HG02588 (cell line): ENCODE results near the gene QSER1.
A peak's percentile ranks its signal among the peaks of the same experiment; 100 is the strongest.
"Not testable (repeated sequence)": the region's sequence is repeated elsewhere in the genome, so short reads cannot be mapped to it uniquely, and the experiment has no call there.

ENCODE experiments used
- ATAC-seq: cut with Tn5 transposase; IDR thresholded peaks from one replicate; pipeline ENCODE4 v1.9.1; 2021; ENCODE audit warnings: mild to moderate bottlenecking, moderate library complexity; ENCODE audit not compliant: unreplicated experiment

The QSER1 gene

DNA sequence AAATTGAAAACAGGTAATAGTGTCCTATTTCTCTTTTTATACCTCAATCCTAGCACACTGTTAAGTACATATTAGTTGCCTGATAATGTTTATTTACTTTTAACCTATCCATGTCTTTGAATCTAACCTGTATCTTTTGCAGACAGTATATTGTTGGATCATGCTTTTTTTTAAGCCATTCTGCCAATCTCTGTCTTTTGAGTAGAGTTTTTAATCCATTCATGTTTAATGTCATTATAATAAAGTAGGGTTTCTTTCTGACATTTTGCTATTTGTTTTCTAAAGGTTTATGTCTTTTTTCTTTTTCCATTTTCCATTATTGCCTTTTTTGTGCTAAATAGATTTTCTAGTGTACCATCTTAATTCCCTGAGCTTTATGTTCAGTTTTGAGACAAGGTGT lies 99.3 kb downstream of the QSER1 start:
- no peak for ATAC-seq

DNA sequence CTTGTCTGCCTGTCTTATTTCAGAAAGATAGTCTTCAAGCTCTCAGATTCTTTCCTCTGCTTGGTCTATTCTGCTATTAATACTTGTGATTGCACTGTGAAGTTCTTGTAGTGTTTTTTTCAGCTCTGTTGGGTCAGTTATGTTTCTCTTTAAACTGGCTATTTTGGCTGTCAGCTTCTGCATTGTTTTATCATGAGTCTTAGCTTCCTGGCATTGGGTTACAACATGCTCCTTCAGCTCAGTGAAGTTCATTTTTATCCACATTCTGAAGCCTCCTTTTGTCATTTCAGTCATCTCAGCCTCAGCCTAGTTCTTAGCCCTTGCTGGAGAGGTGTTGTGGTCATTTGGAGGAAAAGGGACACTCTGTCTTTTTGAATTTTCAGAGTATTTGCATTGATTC lies 107.6 kb downstream of the QSER1 start:
- no peak for ATAC-seq

DNA sequence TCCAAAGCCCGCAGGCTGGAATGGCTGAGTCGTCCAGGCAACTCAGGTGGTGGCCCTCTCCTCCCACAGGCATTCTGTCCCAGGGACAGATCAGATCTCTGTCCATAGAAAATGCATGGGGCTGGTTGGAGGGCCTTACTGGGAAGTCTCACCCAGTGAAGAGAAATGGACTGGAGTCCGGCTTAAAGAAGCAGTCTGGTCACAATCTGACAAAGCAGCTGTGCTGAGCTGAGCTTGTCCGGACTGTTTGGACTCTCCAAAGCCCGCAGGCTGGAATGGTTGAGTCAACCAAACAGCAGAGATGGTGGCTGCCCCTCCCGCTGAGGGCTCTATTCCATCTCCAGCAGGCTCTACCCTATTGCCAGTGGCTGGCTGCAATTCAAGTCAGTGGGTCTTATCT lies 108.7 kb downstream of the QSER1 start:
- ATAC-seq, result no peak

DNA sequence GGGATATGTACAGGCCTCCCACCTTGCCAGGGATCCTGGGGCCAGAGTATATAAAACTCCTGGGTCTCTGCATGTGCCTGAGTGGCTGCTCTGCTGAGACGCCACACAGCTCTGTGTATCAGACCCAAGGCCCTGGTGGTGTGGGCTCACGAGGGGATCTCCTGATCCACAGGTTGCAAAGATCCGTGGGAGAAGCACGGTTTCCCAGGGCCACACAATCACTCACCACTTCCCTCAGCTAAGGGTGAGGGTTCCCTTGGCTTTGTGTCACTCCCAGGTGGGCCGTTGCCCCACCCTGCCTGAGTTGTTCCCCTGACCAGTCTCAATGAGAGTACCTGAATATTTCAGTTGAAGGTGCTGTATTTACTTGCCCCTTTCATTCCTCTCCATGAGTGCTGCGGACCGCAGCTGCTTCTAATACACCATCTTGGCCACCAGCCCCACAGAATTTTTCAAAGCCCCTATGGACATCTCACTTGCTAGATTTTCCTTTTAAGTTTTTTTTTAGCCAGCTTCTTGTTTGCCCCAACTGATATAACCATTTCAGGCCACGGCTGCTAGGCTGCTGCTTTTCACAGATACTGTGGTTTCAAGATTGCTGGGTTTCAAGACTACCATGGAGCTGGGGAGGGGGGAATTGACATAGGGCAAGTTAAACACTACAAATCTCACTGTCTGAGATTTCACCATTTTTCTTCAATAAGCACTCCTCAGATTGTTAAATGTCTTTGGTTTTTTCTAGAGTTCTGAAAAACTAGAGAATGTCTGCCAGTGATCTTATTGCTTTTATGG lies 109.3 kb downstream of the QSER1 start:
- ATAC-seq, result no peak

DNA sequence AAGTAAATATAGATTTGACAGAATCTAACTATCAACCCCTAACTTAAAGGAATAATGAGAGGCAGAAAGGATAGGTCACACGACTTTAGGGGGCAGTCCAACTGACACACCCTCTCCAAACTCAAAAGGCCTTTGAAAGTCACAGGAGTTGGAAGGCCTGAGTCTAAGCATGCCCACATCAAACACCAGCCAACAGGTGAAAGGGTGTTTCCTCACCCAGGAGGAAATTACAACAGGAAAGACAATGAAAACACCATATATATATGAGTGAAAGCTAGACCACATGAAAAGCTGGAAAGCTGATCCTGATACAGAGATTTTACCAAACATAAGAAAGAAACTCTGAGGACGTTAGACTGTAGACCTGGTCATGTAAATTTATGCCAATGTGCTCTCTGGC lies 112.6 kb downstream of the QSER1 start:
- no peak for ATAC-seq

DNA sequence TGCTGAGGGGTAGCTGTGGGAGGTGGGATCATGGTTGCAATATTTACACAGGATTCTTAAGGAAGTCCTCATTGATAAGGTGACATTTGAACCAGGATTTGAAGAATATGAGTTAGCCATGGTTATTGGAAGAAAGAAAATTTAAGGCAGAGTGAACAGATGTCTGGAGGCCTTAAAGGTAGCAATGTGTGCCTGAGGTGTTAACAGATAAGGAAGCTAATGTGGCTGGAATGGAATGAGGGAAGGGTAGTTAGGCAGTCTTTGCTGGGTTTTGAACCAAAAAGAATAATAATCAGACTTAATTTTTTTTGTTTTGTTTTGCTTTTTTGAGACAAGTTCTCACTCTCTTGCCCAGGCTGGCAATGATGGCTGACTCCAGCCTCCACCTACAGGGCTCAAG lies 113.4 kb downstream of the QSER1 start:
- ATAC-seq, result no peak

DNA sequence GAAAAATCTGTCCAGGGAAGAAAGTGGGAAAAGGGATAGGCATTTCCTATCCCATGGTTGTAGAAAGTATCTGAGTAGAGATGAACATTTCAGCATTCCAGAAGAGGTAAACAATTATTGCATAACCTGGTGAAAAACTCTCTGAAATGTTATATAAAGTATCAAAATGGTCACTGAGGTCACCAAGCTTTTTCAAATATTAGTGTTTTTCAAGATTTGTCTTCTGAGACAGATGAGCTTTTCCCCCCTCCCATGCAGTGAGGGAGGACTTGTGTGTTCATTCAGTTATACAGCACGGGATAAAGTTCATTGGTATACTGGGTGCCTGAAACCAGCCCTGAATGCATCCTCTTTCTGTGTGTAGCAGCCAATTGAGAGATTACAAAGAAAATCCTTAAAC lies 121.1 kb downstream of the QSER1 start:
- no peak for ATAC-seq

DNA sequence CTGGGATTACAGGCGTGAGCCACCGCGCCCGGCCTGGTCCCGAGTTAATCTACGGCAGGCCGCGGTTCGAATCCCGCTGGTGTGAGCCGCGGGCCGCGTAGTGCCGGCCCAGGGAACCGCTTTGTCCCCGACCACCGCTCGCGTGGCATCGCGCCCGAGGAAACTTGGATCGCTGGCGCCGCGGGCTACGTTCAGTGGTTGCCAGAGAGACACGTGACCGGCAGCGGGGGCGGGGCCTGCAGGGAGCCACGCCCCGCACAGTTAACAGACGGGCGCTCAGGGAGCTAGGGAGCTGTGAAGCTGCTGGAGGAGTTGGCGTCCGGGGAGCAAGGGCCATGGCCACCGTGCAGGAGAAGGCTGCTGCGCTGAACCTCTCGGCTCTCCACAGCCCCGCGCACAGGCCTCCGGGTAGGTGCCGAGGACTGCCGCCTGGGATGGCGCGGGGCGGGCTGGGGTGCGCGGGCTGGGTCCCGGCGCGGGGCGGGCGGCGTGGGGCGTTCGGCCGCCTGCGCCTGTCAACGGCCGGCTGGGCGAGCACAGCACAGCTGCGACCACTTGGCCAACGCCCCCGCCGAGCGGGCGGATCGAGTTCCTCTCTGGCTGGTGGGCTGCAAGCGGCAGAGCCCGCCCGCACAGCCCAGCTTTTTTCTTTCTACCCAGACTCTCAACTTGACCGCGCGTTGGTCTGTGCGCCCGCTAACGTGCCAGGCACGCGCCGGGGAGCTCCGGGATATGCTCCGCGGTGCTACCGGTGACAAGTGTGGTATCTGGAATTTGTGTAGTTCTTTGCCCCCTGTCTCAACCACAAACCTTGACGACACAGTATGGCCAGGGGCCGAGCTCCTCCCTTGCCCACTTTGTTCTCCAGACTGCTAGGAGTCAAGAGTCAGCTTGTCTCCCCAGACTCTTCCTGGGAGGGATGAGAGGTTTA lies 123.3 kb downstream of the QSER1 start, which contains the start of gene DEPDC7:
TSS of gene DEPDC7 (plus strand) at position 258 of the 931 bp plus-strand sequence. CDS start at position 336, 78 bp downstream.
- peak; percentile 80 for ATAC-seq

DNA sequence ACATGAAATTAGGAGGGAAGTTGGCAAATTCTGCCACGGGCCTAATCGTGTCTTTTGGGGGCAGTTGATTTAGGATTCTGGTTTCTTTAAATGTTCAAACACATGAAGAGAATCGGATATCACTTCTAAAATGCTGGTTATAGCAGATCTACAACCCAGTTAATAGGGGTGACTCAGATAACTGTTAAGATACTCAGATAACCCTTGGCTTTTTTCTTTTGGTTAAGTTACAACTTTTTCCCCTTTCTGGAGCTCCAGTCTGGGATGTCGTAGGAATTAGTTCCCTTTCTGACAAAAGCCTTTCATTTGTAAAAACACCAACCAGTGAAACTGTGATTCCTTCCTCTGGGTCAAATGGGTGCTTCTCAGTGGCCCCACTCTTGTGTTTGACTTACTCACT lies 124.0 kb downstream of the QSER1 start:
- no peak for ATAC-seq

DNA sequence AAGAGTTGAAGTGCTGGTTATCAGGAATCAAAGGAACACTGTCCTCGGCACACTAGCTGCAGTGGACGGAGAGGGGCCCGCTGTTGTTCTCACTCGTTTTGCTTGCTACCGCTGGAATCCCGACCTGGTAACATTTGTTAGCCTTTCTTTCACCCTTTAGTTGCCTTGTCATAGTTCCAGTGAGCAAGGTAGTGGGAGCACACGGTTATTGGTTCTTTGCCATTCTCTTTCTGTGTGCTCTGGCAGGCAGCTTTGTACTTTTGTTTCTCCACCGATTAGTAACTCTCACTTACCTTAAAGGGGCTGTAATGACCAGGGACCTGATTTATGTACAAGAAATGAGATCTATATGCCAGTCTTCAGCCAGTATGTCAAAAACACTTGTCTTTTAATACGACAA lies 124.9 kb downstream of the QSER1 start:
- no peak for ATAC-seq

DNA sequence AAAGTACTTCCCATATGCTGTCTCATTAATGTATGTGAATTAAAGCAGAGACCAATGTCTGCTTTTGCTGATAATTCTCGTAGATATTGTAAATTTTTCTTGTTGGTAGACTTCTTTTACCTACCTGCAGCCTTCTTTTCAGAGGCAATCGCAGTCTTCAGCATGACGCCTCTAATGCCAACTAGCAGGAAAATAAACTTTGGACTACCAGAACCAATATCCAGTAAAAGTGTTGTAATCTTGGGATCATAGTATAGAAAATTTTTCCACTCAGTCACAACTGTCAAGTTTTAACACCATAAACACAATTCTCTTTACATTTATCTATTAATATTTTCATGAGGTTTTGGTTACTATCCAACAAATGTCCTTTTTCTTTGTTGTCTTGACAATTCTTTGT lies 125.4 kb downstream of the QSER1 start:
- ATAC-seq, result no peak

DNA sequence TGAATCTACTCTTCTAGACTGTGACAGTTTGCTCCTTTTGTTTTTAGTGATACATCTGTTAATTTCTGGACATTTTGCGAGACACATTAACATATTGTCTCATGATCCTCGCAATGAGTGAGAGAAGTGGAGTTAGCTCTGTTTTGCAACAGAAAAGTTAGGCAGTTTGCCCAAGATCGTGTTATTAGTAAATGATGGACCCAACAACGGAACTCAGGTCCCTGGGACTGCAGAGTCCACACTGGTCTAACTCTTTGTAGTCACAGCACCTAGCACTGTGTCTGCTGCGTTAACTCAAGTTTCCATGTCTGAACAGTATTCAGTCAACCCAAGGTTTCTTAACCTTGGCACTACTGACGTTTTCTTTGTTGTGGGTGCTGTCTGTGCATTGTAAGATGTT lies 126.2 kb downstream of the QSER1 start:
- ATAC-seq, result no peak

DNA sequence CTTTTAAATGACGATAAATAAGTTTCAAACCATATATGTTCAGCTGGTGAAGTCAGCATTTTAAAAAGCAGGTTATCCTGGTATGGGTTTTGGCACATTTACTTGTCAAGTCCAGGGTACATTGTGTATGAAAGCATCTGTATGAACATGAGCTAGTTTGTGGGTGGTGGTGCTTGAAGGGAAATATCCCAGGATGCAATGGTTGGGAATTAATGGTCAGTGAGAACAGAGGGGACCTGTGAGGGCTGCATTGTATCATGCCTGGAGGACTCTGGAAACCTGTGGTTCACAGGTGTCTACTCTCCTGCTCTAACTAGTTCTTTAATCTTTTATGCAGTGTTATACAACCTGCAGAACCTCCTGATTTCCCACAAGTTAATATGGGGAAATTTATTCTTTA lies 128.9 kb downstream of the QSER1 start:
- no peak for ATAC-seq

DNA sequence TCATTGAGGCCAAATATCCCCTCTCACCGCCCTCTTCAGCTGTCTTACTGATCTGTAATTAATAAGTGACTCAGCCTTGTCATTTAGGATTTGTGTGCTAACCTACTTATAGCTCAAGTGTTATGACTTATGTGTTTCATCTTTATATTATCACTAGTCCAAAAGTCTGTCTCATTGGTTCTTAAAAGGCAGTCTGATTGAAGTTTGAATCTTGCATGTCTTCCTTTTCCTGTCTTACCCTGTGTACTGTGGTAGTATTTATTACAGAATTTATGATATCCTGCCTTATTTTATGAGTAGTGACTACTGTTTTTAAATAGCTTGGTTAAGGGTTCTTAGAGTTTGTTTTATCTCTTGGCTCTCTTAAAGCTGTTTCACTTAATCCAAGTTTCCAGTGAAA lies 129.3 kb downstream of the QSER1 start:
- no peak for ATAC-seq

DNA sequence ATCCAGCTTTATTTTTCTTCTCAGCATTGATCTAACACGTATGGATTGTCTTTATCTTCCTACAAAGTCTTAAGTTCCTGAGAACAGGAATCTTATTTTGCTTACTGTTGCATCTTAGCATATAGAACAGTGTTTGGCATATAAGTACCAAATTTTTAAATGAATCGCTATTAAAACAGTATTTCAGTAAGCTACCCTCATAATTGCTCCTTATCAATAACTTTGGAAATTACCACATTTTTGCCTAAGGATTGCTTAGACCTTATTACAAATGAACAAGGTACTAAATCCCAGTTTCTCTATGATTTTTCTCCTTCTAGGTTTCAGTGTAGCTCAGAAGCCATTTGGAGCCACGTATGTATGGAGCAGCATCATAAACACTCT lies 132.7 kb downstream of the QSER1 start:
- no peak for ATAC-seq

DNA sequence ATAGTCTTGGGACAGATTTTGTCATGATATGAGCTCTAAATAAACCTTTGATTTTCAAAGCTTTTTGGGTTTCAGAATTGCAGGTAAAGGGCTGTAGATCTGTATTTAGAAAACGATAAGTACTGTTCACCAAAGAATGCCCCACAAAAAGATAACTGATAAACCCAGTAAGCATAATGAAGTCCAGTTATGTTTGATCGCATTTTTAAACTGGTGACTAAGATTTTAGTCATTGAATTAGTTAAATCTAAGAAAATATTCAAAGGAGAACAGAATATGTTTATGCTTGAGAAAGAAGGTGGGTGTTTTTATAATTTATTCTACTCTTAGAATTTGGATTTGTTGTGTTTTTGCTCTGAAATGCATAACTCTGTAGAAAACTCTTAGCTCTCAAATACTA lies 134.6 kb downstream of the QSER1 start:
- ATAC-seq, result no peak

DNA sequence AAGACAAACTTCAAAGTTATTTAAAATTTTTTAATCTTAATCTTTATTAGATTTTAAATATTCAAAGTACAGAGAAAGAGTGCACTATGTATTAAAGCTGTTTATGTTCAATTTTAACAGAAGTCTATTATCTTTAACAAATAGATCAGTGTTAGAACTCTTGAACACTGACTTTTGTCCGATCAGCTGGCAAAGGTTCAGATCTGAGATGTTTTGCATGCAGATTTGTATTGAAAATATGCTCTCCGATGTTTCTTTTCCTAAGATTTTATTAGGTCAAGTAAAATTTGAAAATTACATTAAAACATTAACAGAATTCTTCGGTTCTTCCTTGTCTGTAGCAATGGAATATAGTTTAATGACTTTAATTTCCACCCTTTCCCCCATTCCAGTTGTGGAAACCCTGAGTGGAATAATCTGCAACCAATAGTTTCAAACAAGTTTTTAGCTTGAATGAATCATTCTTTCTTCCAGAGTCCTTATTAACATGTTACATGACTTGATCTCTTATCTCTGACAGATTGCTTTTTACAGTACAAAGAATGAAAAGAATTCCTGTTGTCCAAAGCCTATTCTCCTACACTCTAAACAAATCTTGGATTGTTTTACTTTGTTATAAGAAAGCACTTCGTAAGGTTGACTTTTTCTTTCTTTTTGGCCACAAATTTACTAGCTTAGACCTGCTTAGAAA lies 135.4 kb downstream of the QSER1 start:
- no peak for ATAC-seq

DNA sequence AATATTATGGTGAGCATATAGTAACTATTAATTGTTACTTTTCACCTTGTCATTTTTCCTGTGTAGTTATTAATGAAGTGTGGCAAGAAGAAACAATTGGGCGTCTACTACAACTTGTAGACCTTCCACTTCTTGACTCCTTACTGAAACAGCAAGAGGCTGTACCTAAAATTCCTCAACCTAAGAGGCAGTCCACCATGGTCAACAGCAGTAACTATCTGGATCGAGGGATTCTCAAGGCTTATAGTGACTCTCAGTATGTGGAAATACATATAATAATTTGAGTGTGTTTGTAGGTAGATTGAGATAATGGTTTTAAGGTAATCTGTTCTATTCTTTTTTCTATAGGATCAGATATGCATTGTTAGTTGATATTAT lies 135.9 kb downstream of the QSER1 start:
- ATAC-seq, result no peak

DNA sequence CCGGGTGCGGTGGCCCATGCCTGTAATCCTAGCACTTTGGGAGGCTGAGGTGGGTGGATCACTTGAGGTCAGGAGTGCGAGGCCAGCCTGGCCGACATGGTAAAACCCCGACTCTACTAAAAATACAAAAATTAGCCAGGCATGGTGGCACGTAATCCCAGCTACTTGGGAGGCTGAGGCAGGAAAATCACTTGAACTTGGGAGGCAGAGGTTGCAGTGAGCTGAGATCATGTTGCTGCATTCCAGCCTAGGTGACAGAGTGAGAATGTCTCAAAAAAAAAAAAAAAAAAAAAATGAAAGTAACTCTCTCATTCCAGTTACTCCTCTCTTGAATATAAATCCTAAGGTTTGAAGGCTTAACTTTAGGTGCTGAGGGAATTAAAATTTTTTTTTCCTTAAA lies 136.6 kb downstream of the QSER1 start:
- not testable (repeated sequence) for ATAC-seq
